Measurements from ENCODE around the gene PNKP.

PNKP gene

DNA sequence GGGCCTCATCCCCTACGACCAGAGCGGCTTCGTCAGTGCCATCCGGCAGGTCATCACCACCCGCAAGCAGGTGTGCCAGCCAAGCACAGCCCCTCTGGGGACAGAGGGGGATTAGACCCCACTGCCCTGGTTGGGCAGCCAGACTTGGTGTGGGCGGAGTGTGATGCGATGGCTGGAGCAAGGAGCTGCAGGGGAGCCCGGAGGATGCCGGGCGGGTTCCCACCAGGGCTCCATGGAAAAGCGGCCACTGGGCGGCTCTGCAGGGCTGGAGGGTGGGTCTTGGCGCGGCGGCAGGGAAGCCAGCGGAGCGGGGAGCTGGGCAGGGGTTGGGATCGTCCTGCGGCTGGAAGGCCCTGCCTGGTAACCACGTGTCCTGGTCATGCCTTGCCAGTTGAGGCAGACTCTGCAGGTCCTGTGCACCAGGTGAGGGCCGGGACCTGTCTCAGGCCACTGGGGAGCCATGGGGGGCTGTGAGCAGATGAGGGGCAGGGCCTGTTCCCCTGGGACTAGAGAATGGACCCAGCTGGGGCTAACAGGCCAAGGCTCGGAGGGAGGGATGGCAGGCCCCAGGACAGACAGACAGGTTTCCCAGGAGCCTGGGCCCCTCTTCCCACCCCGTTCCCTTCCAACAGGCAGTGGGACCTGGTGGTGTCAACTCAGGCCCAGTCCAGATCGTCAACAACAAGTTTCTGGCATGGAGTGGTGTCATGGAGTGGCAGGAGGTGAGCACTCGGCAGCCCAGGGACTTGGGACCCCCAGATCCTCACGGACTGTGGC, 10.1 kb downstream of the PNKP start:
- no peak for DNase-seq

DNA sequence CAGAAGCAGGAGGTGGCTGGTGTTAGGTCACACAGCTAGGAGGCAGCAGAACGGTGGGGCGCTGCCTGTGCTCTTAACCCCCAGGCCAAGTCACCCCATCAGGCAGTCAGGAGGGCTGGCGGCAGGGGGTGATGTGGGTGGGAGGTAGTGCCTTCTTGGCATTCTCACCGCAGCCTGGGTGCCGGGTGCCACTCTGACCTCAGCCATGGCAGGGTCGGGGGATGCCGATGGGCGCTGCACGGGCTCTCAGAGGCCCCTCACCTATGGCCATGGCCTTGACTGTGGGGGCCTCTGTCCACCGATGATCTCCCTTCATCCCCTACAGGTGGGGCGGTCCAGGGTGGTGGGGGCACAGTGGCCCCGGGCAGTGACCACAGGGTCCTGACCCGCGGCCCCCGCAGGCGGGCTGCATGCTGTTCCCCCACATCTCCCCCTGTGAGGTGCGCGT, 10.8 kb downstream of the PNKP start:
- DNase-seq = no peak

DNA sequence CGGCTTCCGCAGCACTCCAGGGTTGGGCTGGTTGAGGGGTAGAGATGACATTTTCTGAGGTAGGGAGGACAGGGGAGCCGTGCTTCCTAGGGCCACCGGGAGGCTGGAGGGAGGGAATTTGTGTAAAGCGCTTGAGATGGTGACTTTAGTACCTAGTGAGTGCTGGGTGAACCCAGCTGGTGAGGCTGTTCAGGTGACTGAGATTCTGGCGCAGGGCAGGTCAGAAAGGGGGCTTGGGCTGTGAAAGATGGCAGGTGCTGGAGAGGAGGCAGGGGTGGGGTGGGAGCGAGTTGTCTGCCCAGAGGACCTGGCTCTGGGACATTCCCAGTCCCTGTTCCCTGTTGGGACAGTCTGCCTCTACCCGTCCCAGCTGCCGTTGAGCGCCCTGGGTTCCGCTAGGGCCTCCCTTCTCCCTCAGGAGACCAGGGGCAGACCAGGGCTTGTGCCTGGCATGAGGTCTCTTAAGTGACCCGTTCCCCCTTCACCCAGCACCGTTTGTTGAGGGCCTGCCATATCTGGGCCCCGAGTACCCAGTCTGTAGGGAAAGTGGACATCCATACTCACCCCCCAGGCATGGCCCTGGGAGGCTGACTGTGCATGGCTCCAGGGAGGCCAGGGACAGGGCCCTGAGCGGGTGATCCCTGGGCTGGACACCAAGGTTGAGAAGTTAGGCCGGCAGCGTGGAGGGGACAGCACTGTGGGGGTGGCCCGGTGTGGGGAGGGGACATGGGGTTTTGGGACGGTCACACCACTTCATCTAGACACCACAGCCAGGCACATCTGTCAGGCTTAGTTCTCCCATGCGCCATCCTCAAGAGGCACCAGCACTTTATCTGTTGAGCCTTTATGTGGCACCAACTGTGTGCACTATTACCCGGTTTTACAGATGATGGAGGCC, 11.5 kb downstream of the PNKP start:
- no peak for DNase-seq

DNA sequence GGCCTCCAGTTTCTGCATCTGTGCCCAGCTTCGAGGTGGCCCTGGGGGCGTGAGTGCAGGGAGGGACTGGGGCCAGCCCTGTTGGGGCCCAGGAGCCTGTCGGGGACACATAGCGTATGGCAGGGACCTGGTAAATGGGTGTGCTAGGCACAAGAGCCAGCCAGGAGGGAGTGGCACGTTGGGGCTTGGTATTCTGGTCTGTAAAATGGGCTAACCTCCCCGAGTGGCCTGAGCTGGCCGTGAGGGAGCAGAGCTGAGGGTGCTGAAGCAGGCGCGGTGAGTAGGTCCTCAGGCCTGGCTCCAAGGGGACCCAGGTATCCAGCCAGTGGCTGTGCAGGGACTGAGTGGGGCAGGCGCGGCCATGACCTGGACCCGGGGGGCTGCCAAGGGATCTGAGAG, 12.1 kb downstream of the PNKP start:
- DNase-seq = no peak

DNA sequence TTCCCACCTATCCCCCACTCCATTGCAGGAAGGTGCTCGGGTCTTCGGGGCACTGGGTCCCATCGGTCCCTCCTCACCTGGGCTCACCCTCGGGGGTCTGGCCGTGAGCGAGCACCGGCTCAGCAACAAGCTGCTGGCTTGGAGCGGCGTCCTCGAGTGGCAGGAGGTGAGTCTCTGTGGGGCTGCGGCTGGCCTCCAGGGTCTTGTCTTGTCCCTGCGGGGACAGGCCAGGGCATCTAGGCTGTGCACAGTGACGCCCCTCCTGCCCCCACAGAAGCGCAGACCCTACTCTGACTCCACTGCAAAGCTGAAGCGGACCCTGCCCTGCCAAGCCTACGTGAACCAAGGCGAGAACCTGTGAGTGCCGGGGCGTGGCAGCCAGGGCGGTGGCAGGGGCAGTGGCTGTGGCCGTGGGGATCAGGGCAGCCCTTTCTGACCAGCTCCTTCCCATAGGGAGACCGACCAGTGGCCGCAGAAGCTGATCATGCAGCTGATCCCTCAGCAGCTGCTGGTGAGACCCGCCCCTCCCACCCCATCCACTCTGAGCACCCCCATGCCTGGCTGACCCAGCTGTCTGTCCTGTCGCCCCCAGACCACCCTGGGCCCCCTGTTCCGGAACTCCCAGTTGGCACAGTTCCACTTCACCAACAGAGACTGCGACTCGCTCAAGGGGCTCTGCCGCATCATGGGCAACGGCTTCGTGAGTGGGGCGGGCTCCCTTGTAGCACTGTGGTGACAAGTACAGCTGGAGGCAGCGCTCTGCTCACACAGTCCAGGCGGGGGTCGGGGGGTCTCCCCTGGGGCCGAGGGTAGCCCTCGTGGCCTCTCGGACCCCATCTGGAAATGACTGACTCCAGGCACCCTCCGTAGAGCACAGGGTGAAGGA, 12.8 kb downstream of the PNKP start:
- no peak for DNase-seq

DNA sequence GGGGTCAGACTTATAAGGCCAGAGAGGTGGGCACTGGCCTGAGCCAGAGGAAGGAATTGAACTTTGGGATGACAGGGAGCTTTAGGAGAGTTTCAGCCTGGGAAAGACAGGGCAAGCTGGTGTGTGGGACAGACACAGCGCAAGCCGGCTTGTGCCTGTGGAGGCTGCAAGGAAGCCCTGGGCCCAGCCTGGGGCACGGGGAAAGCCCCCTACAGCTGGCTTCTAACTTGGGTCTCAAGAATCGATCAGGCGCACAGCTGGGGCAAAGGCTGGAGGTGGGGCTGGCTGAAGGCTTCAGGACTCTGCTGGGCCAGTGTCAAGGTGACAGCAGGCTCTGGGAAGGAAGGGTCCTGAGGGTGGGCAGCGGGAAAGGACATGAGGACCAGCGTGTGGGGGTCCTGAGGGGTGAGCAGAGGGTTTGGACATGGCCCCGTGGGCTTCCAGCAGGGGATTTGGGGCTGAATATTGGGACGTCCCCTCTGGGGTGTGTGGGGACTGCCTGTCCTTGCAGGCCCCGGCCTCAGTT, 13.5 kb downstream of the PNKP start:
- no peak for DNase-seq

DNA sequence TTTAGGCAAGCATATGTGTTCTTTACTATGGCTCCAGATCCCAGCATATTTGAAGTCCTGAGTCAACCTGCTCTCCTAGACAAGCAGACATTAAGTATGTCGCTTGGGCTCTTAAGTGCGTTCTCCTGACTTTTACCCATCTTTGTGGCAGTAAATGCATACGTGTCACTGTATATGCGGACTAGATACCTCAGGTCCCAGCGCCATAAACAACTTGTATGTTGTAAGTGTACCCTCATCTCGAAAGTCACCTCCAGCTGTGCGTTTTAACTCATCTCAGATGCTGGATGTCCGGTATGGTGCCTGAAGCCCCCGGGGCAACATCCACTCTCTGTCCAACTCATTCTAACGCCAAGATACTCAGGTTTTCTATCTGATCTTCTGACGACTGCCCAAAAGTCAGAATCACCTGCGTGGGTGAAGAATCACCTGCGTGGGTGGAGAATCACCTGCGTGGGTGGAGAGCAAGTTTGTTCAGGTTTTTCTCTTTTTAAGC, 14.7 kb downstream of the PNKP start:
- no peak for DNase-seq

DNA sequence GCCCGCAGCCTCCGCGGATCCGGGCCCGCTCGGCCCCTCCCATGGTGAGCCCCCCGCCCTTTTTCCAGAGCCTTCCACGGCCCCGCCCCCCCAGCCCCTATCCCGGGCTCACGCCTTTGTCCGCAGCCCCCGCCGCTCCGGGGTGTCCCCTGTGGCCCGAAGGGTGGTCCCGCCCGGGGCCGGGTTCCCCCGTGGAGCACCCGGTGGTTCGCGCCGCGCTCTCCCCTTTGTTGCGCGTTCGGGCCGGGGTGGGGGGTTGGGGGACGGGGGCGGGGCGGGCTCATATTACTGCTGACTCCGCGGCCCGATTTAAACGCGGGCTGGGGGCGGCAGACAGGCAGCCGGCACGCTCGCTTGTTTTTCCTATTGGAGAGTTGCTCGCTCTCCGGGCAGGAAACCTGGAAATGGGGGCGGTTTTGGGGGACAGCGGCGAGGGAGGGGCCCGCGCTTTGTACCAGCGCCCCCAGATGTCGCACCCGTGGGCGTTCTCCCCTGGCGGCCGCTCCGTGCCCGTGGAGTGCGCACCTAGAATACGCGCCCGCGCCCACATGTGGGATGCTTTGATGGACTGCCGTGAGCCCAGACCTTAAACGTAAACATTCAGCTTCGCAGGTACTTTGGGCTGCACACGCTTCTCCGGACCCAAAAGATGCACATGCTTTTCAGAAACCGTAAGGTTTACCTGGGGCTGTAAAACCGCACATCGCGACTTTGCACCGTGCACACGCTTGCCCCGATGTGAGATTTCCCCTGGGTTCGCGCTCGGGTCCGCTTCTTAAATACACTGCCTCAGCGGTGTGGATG, 15.7 kb downstream of the PNKP start:
- DNase-seq = no peak

DNA sequence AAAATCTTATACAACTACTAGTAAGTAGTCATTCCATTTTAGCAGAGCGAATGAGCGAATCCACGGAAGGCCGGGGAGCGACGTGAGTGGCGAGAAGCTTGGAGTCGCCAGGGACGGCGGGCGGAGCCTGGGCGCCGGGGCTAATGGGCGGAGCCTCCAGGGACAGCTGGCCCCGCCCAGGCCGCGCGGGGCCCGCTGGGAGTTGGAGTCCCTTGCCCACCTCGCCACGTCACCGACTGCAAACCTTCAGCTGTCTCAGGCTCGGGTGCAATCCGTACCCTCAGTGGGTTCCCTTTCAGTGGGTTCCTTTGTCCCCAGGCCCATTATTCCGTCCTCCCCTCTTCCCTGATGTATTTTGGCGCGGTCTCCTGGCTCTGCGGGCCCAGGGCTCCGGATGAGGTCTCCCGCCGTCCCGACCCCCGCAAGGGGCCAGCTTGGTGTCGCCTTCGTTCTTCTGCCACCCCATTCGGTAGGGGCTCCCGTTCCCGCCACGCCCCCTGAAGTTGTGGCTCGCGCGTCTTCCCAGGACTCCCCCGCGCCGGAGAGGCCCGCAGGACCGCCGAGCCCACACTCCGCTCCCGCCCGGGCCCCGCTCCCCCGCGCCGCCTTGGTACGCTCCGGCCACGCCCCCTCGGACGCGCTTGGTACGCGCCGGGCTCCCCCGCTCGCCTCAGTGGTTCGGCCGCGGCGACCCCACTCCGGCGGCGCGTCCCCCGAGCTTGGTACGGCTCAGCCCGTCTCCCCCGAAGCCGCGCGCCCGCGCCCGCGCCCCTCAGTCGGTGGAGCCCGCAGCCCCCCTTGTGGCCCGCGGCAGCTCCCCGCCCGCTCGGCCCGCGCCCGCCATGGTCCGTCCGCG, 16.7 kb downstream of the PNKP start, which contains the start of gene PTOV1:
Gene PTOV1 (plus strand): TSS at position 673 of the 856 bp plus-strand sequence.
- DNase-seq = peak; percentile 74

DNA sequence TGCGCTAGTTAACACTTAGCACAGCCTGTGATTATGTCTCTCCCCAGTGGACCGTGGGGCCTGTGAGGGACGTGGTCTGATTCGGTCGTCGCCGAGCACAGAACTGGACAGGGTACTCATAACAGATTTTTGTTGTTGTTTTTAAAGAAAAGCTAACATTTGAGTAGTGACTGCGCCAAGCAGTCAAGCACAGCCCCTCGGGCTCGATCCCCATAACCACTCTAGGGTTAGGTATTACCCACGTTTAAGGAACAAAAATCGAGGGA, 17.2 kb downstream of the PNKP start:
- DNase-seq = no peak

DNA sequence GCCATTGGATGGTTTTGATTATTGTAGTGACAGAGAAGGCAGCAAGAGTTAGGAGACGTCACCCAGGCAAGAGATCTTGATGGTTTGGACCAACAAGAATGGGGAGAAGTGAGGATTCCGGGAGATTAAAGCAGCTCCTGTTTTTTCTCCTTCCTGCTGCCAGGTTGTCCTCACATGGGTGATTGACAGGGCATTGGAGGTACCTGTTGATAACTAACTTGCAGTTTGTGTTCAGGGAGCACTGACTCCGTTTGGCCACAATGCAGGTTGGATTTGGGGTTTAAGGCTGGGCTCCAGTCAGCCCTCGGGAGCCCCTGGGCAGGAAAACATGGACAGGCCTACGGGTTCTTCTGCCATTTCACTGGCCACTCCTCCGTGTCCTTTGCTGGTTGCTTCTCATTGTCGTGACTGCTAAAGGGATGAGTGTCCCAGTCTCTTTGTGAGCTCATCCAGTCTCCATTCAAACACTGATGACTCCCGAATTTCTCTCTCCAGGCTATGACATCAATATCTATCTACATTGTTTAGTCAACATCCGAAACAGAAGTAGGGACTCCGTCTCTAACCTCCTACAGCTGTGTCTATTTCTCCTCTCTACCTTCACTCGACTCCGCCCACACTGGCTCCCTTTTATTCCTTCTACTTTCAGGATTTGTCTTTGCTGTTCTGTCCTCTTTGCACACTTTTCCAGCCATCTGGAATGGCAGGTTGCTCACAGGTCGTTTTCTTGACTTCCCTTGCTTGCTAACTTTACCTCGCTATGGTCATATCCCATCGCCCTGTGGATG, 17.7 kb downstream of the PNKP start:
- DNase-seq = no peak

DNA sequence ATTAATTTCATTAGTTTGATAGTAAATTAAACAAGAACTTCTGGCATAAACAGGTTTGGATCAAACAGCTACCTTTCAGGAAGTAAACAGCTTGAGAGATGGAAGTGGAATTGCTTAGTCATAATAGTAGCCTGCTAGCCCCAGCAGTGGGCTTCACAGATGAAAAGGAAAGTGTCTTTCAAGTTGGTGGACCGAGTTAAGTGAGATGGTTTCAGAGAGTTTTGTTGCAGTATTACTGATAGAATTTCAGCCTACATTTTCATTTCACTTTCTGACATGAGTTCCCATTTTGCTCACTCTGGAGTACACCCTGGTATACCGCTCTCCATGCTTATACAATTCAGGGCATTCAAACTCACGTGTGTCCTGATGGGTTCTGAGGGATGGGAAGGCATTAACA, 18.4 kb downstream of the PNKP start:
- DNase-seq = no peak

DNA sequence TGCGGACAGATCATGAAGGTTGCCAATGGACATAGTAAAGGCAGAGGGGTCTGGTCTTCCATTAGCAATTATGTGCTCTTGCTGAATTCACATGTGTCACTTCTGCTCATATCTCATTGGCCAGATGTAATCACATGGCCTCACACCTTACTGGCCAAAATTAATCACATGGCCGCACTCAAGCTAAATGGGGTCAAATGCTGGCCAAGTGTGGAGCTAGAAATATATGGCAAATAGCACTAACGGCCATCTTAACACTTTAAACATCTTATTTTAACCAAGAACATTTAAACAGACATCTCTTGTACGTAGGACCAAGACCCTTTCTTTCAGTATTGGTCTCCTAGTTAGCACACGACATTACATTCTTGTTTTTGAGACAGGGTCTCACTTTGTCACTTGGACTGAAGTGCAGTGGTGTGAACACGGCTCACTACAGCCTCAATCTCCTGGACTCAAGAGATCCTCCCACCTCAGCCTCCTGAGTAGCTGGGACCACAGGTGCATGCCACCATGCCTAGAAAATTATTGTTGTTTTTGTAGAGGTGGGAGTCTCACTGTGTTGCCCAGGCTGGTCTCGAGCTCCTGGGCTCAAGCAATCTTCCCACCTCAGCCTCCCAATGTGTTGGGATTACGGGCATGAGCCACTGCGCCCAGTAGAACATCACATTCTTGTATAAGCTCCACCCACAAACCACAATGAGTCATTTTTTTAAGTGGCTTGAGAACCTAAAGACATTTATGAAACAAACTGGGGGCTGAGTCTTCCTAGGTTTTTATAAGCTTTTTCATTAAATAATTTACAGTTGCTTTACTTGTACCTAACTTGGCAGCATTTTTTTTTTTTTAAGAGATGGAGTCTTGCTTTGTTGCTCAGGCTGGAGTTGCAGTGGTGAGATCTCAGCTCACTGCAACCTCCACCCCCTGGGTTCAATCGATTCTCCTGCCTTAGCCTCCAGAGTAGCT, 19.4 kb downstream of the PNKP start:
- DNase-seq = peak; percentile 21

DNA sequence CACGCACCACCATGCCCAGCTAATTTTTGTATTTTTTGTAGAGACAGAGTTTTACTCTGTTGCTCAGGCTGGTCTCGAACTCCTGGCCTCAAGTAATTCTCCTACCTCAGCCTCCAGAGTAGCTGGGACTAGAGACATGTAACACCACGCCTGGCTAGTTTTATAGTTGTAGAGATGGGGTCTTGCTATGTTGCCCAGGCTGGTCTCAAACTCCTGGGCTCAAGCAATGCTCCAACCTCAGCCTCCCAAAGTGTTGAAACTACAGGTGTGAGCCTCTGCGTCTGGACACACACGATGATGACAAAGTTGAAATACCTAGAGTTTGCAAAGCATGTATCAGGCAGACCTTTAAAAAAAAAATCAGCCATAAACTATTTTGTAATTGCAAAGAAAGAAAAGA, 21.0 kb downstream of the PNKP start:
- DNase-seq = no peak

DNA sequence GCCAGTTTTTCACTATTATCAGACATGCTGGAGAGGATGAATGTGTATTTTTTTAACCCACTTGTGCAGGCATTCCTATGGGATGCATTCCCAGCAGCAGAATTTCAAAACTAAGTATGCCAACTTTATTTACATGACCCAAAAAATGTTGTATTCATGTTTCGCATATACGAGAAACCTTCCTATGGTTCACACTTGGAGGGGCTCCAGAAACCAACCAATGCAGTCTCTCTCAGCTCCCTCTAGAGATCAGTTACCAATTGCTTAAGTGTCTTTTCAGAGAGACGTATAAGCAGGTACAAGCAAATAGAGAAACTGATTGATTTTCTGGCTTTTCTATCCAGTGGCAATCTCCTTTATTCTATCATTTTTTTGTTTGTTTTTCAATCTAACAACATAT, 22.0 kb downstream of the PNKP start:
- no peak for DNase-seq

DNA sequence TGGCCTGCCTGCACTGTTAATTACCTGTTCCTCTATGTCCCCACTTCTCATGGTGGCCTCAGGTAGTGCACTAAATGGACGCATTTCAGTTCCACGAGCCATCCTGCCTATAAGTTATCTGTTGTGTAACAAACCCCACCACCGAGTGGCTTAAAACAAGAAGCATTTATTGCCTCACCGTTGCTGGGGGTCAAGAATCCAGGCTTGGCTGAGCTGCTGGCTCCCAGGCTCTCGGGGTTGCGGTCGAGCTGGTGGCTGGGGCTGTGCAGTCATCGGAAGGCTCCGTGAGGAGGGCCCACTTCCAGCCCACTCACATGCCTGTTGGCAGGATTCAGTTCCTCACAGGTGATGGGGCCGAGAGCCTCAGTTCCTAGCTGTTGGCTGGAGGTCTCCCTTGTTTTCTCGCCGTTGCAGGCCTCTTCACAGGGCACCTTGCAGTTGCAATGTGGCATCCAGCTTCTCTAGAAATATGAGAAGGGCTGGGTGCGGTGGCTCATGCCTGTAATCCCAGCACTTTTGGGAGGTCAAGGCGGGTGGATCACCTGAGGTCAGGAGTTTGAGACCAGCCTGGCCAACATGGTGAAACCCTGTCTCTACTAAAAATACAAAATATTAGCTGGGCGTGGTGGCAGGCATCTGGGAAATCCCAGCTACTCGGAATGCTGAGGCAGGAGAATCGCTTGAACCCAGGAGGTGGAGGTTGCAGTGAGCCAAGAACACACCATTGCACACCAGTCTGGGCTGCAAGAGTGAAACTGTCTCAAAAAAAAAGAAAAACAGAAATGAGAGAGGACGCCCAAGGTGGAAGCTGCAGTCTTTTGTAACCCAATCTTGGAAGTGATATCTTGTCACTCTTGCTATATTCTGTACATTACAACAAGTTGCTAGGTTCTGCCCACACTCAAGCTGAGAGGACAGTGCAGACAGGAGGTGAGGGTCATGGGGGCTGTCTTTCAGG, 23.0 kb downstream of the PNKP start:
- DNase-seq = no peak

DNA sequence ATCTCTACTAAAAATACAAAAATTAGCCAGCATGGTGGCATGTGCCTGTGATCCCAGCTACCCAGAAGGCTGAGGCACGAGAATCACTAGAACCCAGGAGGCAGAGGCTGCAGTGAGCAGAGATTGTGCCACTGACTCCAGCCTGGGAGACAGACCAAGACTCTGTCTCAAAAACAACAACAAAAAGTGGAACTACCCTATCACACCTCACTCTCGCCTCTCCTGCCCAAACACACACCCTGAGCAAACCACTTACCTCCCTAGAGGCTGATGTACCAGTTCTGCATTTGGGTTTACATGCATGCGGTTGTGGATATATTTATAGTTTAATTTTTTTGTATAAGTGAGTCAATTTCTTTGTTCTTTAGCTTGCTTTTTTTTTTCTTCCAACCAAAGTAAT, 24.1 kb downstream of the PNKP start:
- no peak for DNase-seq

Data from GF-D8 (cell line).